AG09319 (cell line): ENCODE measurements around the gene FAM163A.
"Not testable (repeated sequence)": the region's sequence is repeated elsewhere in the genome, so short reads cannot be mapped to it uniquely, and the experiment has no call there.

Source experiments
- DNase-seq: peaks from one replicate; pipeline ENCODE4 v3.0.0-alpha.2; 2010; ENCODE audit warnings: low read depth; ENCODE audit errors: extremely low read depth
- TF ChIP-seq, protein P1 (sequence below): IDR thresholded peaks from 2 replicates; pipeline ENCODE4 v1.5.1; 2011; ENCODE audit warnings: low read depth, mild to moderate bottlenecking, inconsistent platforms, low read length, moderate library complexity

Gene FAM163A

DNA sequence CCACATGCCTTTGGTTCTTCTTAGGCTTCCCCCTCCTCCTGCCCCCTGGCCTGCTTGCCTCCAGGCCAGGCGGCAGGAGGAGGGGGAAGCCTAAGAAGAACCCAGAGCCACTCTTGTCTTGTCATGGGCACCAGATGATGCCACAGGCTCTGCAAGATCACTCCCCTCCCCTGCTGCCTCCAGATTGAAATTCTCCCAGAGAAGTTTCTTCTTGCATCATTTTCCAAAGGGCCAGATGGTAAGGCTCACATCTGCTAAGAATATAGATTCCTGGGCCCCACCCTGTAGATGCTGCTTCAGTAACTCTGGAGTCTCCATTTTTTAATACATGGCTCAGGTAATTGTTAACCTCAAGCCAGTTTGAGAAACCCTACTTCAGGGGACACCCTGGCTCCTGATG is 60.8 kb downstream of the FAM163A start:
- DNase-seq: no peak
- TF ChIP-seq, protein P1, sequence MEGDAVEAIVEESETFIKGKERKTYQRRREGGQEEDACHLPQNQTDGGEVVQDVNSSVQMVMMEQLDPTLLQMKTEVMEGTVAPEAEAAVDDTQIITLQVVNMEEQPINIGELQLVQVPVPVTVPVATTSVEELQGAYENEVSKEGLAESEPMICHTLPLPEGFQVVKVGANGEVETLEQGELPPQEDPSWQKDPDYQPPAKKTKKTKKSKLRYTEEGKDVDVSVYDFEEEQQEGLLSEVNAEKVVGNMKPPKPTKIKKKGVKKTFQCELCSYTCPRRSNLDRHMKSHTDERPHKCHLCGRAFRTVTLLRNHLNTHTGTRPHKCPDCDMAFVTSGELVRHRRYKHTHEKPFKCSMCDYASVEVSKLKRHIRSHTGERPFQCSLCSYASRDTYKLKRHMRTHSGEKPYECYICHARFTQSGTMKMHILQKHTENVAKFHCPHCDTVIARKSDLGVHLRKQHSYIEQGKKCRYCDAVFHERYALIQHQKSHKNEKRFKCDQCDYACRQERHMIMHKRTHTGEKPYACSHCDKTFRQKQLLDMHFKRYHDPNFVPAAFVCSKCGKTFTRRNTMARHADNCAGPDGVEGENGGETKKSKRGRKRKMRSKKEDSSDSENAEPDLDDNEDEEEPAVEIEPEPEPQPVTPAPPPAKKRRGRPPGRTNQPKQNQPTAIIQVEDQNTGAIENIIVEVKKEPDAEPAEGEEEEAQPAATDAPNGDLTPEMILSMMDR: no peak

DNA sequence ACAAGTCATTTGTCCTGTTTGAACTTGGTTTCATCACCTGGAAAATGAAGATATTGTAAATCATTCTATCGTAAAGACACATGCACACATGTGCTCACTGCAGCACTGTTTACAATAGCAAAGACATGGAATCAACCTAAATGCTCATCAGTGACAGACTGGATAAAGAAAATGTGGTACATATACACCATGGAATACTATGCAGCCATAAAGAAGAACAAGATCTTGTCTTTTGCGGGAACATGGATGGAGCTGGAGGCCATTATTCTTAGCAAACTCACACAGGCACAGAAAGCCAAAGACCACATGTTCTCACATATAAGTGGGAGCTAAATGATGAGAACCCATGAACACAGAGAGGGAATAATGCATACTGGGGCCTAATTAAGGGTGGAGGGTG is 61.3 kb downstream of the FAM163A start:
- not testable (repeated sequence) for DNase-seq

GRCh38 chr1:179805291-179806195 is 62.5 kb downstream of the FAM163A start:
- TF ChIP-seq, protein P1: no peak

DNA sequence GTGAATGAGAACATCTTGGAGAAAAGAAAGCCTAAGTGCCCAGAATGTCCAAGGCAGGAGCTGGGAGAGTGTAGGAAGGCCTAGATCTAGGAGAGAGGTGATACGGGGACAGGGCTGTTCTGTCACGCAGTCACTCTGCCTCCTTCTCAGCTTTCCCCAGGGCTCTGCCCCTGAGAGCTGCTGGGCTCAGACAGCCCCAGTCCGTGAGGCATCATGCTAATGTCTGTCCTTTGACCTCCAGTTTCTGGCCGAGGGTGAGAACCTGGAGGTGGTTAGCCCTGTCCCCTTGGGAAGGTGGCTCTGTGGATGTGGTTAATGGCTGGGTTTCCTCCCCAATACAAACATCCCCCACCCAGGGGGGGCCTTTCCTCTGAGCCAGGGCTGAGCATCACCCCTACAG is 63.2 kb downstream of the FAM163A start:
- TF ChIP-seq, protein P1: no peak
- no peak for DNase-seq

More at GRCh38 chr1:179805291-179806195, 62.5 kb downstream of the FAM163A start:
- no peak for DNase-seq

DNA sequence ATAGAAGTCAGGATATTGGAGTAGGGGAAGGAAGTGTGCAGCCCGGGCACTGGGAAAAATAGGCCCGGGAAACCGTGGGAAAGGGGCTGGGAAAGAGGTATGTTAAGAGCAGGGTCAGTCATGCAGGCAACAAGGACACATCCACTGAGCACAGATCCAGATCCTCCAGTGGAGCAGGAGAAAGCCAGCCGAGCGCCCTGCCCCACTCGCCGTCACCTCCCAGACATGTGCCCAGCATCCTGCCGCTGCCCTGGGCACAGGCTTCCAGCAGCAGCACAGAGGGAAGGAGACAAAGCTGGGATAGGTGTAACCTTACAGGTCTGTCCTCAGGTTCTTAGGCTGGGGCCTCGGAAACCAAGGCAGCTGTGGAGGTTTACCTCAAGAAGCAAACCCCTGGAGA is 64.2 kb downstream of the FAM163A start:
- TF ChIP-seq, protein P1: no peak
- DNase-seq: no peak

GRCh38 chr1:179807691-179808485 is 64.8 kb downstream of the FAM163A start:
- no peak for DNase-seq
- TF ChIP-seq, protein P1: no peak

DNA sequence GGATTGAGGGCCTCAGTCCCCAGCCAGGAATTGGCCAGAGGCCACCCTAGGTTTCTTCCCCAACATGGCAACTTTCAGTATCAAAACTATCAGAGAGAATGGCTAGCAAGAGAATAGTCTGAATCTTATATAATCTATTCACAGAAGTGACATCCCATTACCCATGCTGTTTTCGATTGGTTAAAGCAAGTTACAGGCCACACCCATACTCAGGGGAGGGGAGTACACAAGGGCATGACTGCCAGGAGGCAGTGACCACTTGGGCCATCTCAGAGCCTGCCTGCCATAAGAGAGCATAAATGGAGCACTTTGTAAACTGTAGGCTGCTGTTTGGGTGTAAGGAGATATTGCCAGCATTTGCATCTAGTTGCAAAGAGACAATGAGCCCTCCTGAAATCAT is 65.4 kb downstream of the FAM163A start:
- TF ChIP-seq, protein P1: no peak
- no peak for DNase-seq
